Neural progenitor cell (in vitro differentiated cells): ENCODE measurements around the gene TNP1. TPM values are rescaled to one million over a fixed set of nuclear protein-coding genes. Genes with fewer than 3 reads are reported as not detected.
A peak's percentile ranks its signal among the peaks of the same experiment; 100 is the strongest.

Experiments used
- DNase-seq: peaks from one replicate; pipeline ENCODE4 v3.0.0-alpha.2; 2016; ENCODE audit warnings: low spot score
- H2AFZ ChIP-seq: fragments of 200-600 bp; sonication (generic); replicated peaks from 2 replicates; pipeline ENCODE4 v1.6.1; 2016; ENCODE audit warnings: antibody characterized with exemption
- H3F3A ChIP-seq: fragments of 200-600 bp; sonication (generic); 2 replicates; pipeline ENCODE4 v1.6.1; 2016; ENCODE audit warnings: antibody characterized with exemption, low read depth
- H3K27ac ChIP-seq: fragments of 200-600 bp; sonication (generic); 2 replicates; pipeline ENCODE4 v1.5.1; 2016; ENCODE audit warnings: mild to moderate bottlenecking
- H3K27me3 ChIP-seq: fragments of 200-600 bp; sonication (generic); 2 replicates; pipeline ENCODE4 v1.6.1; 2016; ENCODE audit warnings: mild to moderate bottlenecking, moderate library complexity
- H3K36me3 ChIP-seq: fragments of 200-600 bp; sonication (generic); 2 replicates; pipeline ENCODE4 v1.5.1; 2016
- H3K4me1 ChIP-seq: fragments of 200-600 bp; sonication (generic); 2 replicates; pipeline ENCODE4 v1.6.1; 2016; ENCODE audit warnings: mixed run types
- H3K4me2 ChIP-seq: fragments of 200-600 bp; sonication (generic); 2 replicates; pipeline ENCODE4 v1.6.1; 2016
- H3K4me3 ChIP-seq: fragments of 200-600 bp; sonication (generic); 2 replicates; pipeline ENCODE4 v1.5.1; 2016
- H3K79me2 ChIP-seq: fragments of 200-600 bp; sonication (generic); 2 replicates; pipeline ENCODE4 v1.6.1; 2016; ENCODE audit warnings: low read depth
- H3K9ac ChIP-seq: fragments of 200-600 bp; sonication (generic); 2 replicates; pipeline ENCODE4 v1.6.1; 2016
- H3K9me3 ChIP-seq: fragments of 200-600 bp; sonication (generic); 2 replicates; pipeline ENCODE4 v1.5.1; 2016; ENCODE audit warnings: low read depth
- H4K20me1 ChIP-seq: fragments of 200-600 bp; sonication (generic); 2 replicates; pipeline ENCODE4 v1.6.1; 2016; ENCODE audit warnings: low read depth
- H3K27ac Mint-ChIP-seq: 3 replicates; pipeline ENCODE4 v1.8.0; 2021; ENCODE audit warnings: mixed read lengths
- H3K27me3 Mint-ChIP-seq: 2 replicates; pipeline ENCODE4 v1.8.0; 2022; ENCODE audit warnings: low read depth, mild to moderate bottlenecking, inconsistent platforms, moderate library complexity, mixed read lengths; ENCODE audit not compliant: insufficient read depth
- H3K36me3 Mint-ChIP-seq: 3 replicates; pipeline ENCODE4 v1.8.0; 2021; ENCODE audit warnings: mixed read lengths
- H3K4me1 Mint-ChIP-seq: 3 replicates; pipeline ENCODE4 v1.8.0; 2021; ENCODE audit warnings: mixed read lengths
- H3K4me3 Mint-ChIP-seq: 3 replicates; pipeline ENCODE4 v1.8.0; 2021; ENCODE audit warnings: mild to moderate bottlenecking, moderate library complexity, mixed read lengths
- H3K9me3 Mint-ChIP-seq: 3 replicates; pipeline ENCODE4 v1.8.0; 2020; ENCODE audit warnings: mixed read lengths
- EZH2 ChIP-seq: fragments of 200-600 bp; sonication (generic); IDR thresholded peaks from 2 replicates; pipeline ENCODE4 v1.6.1; 2017; ENCODE audit warnings: antibody characterized with exemption, mild to moderate bottlenecking, moderate library complexity
- EZH2phosphoT487 ChIP-seq: fragments of 200-600 bp; sonication (generic); IDR thresholded peaks from 2 replicates; pipeline ENCODE4 v1.6.1; 2017; ENCODE audit warnings: antibody characterized with exemption
- total RNA-seq: library from RNA; depleted of rRNA; stranded (reverse); fragments of >200 nt; gene quantifications from 2 replicates; pipeline ENCODE4 v1.2.3, GENCODE V29; 2015; ENCODE audit warnings: low replicate concordance
- TF ChIP-seq, protein P1 (sequence below): fragments of 200-600 bp; sonication (generic); IDR thresholded peaks from 2 replicates; pipeline ENCODE4 v1.5.1; 2017; ENCODE audit warnings: antibody characterized with exemption, mild to moderate bottlenecking

The TNP1 gene
- total RNA-seq, 1 donor from 2014 or later: not detected

DNA sequence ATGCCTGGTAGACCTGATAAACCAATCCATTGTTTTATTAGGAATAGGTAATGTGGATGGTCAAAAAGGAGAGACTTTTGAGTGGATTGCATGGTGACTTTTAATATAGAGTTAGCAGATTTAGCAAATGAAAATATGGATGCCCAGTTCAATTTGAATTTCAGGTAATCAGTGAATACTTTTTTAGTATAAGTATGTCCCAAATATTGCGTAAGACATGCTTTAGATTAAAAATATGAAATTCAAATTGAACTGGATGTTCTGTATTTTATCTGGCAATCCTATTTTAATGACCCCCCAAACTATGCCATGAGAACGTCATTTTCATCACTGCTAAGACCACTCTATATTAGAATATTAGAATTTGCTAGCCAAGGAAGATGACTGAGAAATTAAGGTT is 30.3 kb upstream of the TNP1 start:
- no peak for DNase-seq
- no peaks in the 10 kb centered on the region for H3K79me2 ChIP-seq
- Mint-ChIP-seq H3K27me3 (peaks cover 6% of the 10 kb centered on the region), H3K36me3 (no peaks in the 10 kb centered on the region), H3K4me1 (peaks cover 21% of the 10 kb centered on the region), H3K9me3 (peaks cover 10% of the 10 kb centered on the region), H3K27ac (no peak overlapping the region), H3K4me3 (no peak overlapping the region)
- H3K9me3 ChIP-seq: no peaks in the 10 kb centered on the region
- H3K36me3 ChIP-seq: no peaks in the 10 kb centered on the region
- H3K4me1 ChIP-seq: peaks cover 25% of the 10 kb centered on the region
- H4K20me1 ChIP-seq: no peaks in the 10 kb centered on the region
- no peaks in the 10 kb centered on the region for H3K27me3 ChIP-seq
- H2AFZ ChIP-seq: no peak overlapping the region
- H3K4me2 ChIP-seq: no peak overlapping the region
- no peak overlapping the region for H3K4me3 ChIP-seq
- no peak overlapping the region for H3K9ac ChIP-seq
- H3F3A ChIP-seq: peaks cover 15% of the 10 kb centered on the region
- no peak for TF ChIP-seq EZH2phosphoT487
- no peak overlapping the region for H3K27ac ChIP-seq

DNA sequence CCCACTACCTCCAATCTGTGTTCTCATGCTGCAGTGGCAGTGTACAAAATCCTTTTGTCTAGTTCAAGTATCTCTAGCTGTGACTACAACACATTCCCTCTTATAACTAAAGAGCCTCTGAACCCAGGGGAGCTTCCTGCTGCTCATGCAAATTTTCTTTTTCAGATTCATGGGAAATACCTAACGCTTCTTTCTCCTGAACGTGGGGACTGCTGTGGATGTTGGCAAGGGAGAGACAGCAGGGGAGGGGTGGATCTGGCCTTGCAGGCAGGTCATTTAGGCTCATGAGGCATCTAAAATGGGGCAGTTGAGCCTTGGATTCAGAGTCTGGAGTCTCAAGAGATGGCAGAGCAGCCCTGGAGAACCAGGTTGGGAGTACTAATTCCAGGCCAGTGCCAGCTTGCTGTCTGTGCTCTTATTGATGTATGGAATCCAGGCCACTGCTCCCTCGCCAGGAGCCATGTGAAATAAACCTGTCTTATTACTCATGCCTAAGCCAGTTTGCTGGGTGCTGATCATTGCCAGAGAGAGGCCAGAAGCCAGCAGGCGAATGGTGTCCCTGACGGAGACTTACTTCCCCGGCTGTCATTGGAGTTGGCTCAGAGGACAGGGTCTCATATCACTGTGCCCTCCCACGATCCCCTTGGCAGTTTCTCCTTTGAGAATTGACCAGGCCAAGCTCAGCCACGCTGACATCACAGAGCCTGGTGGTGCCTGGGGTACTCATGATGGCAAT is 29.2 kb upstream of the TNP1 start:
- H3K9me3 ChIP-seq: no peaks in the 10 kb centered on the region

DNA sequence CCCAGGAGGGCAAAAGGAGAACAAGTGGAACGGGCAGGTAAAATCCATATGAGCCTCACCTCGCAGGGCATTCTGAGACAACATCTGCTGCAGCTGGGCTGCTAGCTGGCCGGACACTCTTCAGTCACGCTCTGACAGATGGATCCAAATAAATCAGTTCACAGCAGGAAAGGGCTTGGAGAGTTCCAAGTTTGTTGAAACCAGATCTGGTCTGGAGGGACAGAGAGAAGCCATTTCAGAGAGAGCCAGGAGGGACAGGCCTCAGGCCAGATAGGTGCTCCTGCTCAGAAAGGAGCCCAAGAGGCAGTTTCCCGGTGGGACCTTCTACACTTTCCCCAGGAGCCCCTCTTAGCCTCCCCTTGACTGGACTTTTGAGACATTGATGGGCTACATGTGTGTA is 28.2 kb upstream of the TNP1 start:
- Mint-ChIP-seq H3K4me1 (peaks cover 21% of the 10 kb centered on the region), H3K9me3 (peaks cover 12% of the 10 kb centered on the region), H3K27me3 (peaks cover 9% of the 10 kb centered on the region), H3K27ac (peak overlapping the region; percentile 65), H3K36me3 (peaks cover 2% of the 10 kb centered on the region), H3K4me3 (no peak overlapping the region)
- Histone ChIP-seq H3K4me2 (no peak overlapping the region), H3K36me3 (no peaks in the 10 kb centered on the region), H3K9me3 (no peaks in the 10 kb centered on the region), H3K9ac (no peak overlapping the region), H3K27me3 (no peaks in the 10 kb centered on the region), H2AFZ (no peak overlapping the region), H3K4me1 (peaks cover 21% of the 10 kb centered on the region), H3K27ac (no peak overlapping the region), H4K20me1 (no peaks in the 10 kb centered on the region), H3K4me3 (no peak overlapping the region), H3K79me2 (no peaks in the 10 kb centered on the region), H3F3A (peaks cover 15% of the 10 kb centered on the region)
- no peak for DNase-seq
- TF ChIP-seq EZH2: no peak
- TF ChIP-seq, protein P1, sequence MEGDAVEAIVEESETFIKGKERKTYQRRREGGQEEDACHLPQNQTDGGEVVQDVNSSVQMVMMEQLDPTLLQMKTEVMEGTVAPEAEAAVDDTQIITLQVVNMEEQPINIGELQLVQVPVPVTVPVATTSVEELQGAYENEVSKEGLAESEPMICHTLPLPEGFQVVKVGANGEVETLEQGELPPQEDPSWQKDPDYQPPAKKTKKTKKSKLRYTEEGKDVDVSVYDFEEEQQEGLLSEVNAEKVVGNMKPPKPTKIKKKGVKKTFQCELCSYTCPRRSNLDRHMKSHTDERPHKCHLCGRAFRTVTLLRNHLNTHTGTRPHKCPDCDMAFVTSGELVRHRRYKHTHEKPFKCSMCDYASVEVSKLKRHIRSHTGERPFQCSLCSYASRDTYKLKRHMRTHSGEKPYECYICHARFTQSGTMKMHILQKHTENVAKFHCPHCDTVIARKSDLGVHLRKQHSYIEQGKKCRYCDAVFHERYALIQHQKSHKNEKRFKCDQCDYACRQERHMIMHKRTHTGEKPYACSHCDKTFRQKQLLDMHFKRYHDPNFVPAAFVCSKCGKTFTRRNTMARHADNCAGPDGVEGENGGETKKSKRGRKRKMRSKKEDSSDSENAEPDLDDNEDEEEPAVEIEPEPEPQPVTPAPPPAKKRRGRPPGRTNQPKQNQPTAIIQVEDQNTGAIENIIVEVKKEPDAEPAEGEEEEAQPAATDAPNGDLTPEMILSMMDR: no peak
- TF ChIP-seq EZH2phosphoT487: no peak

More for the DNA sequence above, 29.2 kb upstream of the TNP1 start:
- Mint-ChIP-seq H3K9me3 (peaks cover 12% of the 10 kb centered on the region), H3K4me1 (peaks cover 21% of the 10 kb centered on the region), H3K27ac (peak overlapping the region; percentile 24), H3K36me3 (peaks cover 2% of the 10 kb centered on the region), H3K4me3 (no peak overlapping the region), H3K27me3 (peaks cover 6% of the 10 kb centered on the region)
- no peak overlapping the region for H3K4me3 ChIP-seq
- DNase-seq: no peak
- H2AFZ ChIP-seq: no peak overlapping the region
- H3K4me1 ChIP-seq: peaks cover 25% of the 10 kb centered on the region
- H3K9ac ChIP-seq: no peak overlapping the region
- no peaks in the 10 kb centered on the region for H3K79me2 ChIP-seq
- H4K20me1 ChIP-seq: no peaks in the 10 kb centered on the region
- H3K36me3 ChIP-seq: no peaks in the 10 kb centered on the region
- H3K4me2 ChIP-seq: no peak overlapping the region
- H3K27ac ChIP-seq: no peak overlapping the region
- peaks cover 15% of the 10 kb centered on the region for H3F3A ChIP-seq
- TF ChIP-seq EZH2phosphoT487 (no peak), EZH2 (no peak)
- TF ChIP-seq, protein P1: no peak
- no peaks in the 10 kb centered on the region for H3K27me3 ChIP-seq

DNA sequence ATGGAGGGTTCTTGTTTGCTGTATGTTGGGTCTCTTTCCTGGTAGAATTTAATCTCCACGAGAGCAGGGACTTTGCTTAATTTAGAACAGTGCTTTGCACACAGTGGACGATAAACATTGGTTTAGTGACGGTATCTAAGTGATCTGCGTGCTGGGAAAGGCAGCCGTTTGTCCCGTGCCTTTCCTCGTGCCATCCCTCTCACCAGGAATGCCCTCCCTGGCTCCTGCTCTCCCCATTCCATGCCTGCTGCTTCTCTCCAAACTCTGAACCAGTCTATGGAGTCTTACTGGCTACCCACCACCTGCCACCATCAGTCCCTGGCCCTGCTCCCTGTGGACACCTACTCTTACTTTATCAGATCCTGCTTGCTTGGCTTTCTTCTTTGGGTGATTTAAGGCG is 27.3 kb upstream of the TNP1 start:
- Mint-ChIP-seq H3K4me1 (peaks cover 21% of the 10 kb centered on the region), H3K36me3 (peaks cover 2% of the 10 kb centered on the region), H3K4me3 (no peak overlapping the region), H3K27ac (no peak overlapping the region), H3K9me3 (peaks cover 14% of the 10 kb centered on the region), H3K27me3 (peaks cover 9% of the 10 kb centered on the region)
- Histone ChIP-seq H3K9ac (no peak overlapping the region), H2AFZ (no peak overlapping the region), H3K9me3 (no peaks in the 10 kb centered on the region), H3K27ac (no peak overlapping the region), H3K79me2 (no peaks in the 10 kb centered on the region), H3K36me3 (no peaks in the 10 kb centered on the region), H4K20me1 (no peaks in the 10 kb centered on the region), H3K27me3 (no peaks in the 10 kb centered on the region), H3K4me3 (no peak overlapping the region), H3K4me1 (peaks cover 12% of the 10 kb centered on the region), H3F3A (peaks cover 9% of the 10 kb centered on the region), H3K4me2 (no peak overlapping the region)
- DNase-seq: no peak
- TF ChIP-seq, protein P1: no peak
- TF ChIP-seq EZH2: no peak
- no peak for TF ChIP-seq EZH2phosphoT487
